IMR-90 (cell line): Measurements from ENCODE around the gene KDM3B. TPM values are rescaled to one million over a fixed set of nuclear protein-coding genes. Genes with fewer than 3 reads are reported as not detected.
A peak's percentile ranks its signal among the peaks of the same experiment; 100 is the strongest.

Source experiments
- ATAC-seq: fragments of 200-7000 bp; cut with Tn5 transposase; 2 replicates; pipeline ENCODE4 v1.9.1; 2020; ENCODE audit warnings: low read depth, mild to moderate bottlenecking, moderate library complexity
- BruUV-seq: library from RNA; stranded (reverse); fragments of 400-500 nt; replicated peaks from 2 replicates; lab custom pipeline; 2021; lab: Mats Ljungman, UMichigan
- CTCF ChIA-PET: fragments of 300-600 bp; formaldehyde crosslinking; extraction: SDS; loops from one replicate; lab custom pipeline; 2021; ENCODE audit warnings: antibody characterized with exemption; lab: Yijun Ruan, JAX
- POLR2A ChIA-PET: fragments of 300-600 bp; sonication (Branson Sonifier 250); formaldehyde crosslinking; loops from one replicate; lab custom pipeline; 2022; ENCODE audit warnings: antibody characterized with exemption; ENCODE audit not compliant: unreplicated experiment; lab: Charles Lee
- DNase-seq: peaks from one replicate; pipeline ENCODE4 v3.0.0; 2013
- H2AFZ ChIP-seq: replicated peaks from 2 replicates; pipeline ENCODE3; 2013; ENCODE audit warnings: low read length, mild to moderate bottlenecking; ENCODE audit not compliant: poor library complexity
- H2AK5ac ChIP-seq: 2 replicates; pipeline ENCODE4 v1.6.1; 2013; ENCODE audit warnings: low read depth, low read length, inconsistent platforms
- H2AK9ac ChIP-seq: replicated peaks from 2 replicates; pipeline ENCODE3; 2013; ENCODE audit warnings: mild to moderate bottlenecking, low read depth, low read length, moderate library complexity; ENCODE audit not compliant: poor library complexity
- H2BK120ac ChIP-seq: 2 replicates; pipeline ENCODE4 v1.6.1; 2013; ENCODE audit warnings: low read depth, low read length, inconsistent platforms
- H2BK15ac ChIP-seq: 3 replicates; pipeline ENCODE4 v1.6.1; 2013; ENCODE audit warnings: low read depth, low read length, inconsistent platforms
- H2BK20ac ChIP-seq: 2 replicates; pipeline ENCODE4 v1.6.1; 2013; ENCODE audit warnings: low read depth, mild to moderate bottlenecking, inconsistent platforms, low read length, moderate library complexity
- H2BK5ac ChIP-seq: 2 replicates; pipeline ENCODE4 v1.6.1; 2013; ENCODE audit warnings: mild to moderate bottlenecking, low read depth, low read length, inconsistent platforms; ENCODE audit not compliant: poor library complexity, severe bottlenecking
- H3K14ac ChIP-seq: replicated peaks from 2 replicates; pipeline ENCODE4 v1.6.1; 2013; ENCODE audit warnings: low read depth, low read length, inconsistent platforms
- H3K18ac ChIP-seq: 2 replicates; pipeline ENCODE4 v1.6.1; 2013; ENCODE audit warnings: low read depth, low read length, control low read depth
- H3K23ac ChIP-seq: 2 replicates; pipeline ENCODE4 v1.6.1; 2013; ENCODE audit warnings: low read depth, low read length, inconsistent platforms
- H3K27ac ChIP-seq: 2 replicates; pipeline ENCODE4 v1.5.1; 2013; ENCODE audit warnings: mild to moderate bottlenecking, control low read depth, low read length; ENCODE audit not compliant: insufficient read depth
- H3K27me3 ChIP-seq: 2 replicates; pipeline ENCODE4 v1.6.1; 2013; ENCODE audit warnings: low read length; ENCODE audit not compliant: control insufficient read depth, insufficient read depth
- H3K36me3 ChIP-seq: 2 replicates; pipeline ENCODE4 v1.6.1; 2013; ENCODE audit warnings: low read length, mixed read lengths; ENCODE audit not compliant: control insufficient read depth, insufficient read depth
- H3K4ac ChIP-seq: 2 replicates; pipeline ENCODE4 v1.6.1; 2013; ENCODE audit warnings: low read depth, low read length, inconsistent platforms
- H3K4me1 ChIP-seq: 2 replicates; pipeline ENCODE4 v1.6.1; 2013; ENCODE audit warnings: low read length, mixed read lengths; ENCODE audit not compliant: control insufficient read depth, insufficient read depth
- H3K4me2 ChIP-seq: 2 replicates; pipeline ENCODE4 v1.6.1; 2013; ENCODE audit warnings: low read depth, mild to moderate bottlenecking, control low read depth, low read length, moderate library complexity
- H3K4me3 ChIP-seq: 2 replicates; pipeline ENCODE4 v1.5.1; 2013; ENCODE audit warnings: low read depth, mild to moderate bottlenecking, control low read depth, low read length, moderate library complexity; ENCODE audit not compliant: insufficient read depth
- H3K56ac ChIP-seq: 2 replicates; pipeline ENCODE4 v1.6.1; 2013; ENCODE audit warnings: low read length, inconsistent platforms; ENCODE audit not compliant: insufficient read depth; ENCODE audit errors: extremely low read depth
- H3K79me1 ChIP-seq, 2 experiments: 2 replicates each; pipeline ENCODE4 v1.6.1; 2013; ENCODE audit warnings: low read length in 2 of 2, inconsistent platforms in 1 of 2, low read depth in 1 of 2
- H3K9ac ChIP-seq: 2 replicates; pipeline ENCODE4 v1.6.1; 2013; ENCODE audit warnings: low read depth, low read length, control low read depth
- H3K9me1 ChIP-seq: 2 replicates; pipeline ENCODE4 v1.6.1; 2013; ENCODE audit warnings: low read length, inconsistent platforms; ENCODE audit not compliant: insufficient read depth
- H3K9me3 ChIP-seq: 2 replicates; pipeline ENCODE4 v1.6.1; 2013; ENCODE audit warnings: low read length; ENCODE audit not compliant: control insufficient read depth, insufficient read depth
- H4K20me1 ChIP-seq: 2 replicates; pipeline ENCODE4 v1.6.1; 2013; ENCODE audit warnings: low read length, inconsistent platforms; ENCODE audit not compliant: insufficient read depth
- H4K5ac ChIP-seq: 2 replicates; pipeline ENCODE4 v1.6.1; 2013; ENCODE audit warnings: mild to moderate bottlenecking, low read depth, low read length, control low read depth
- H4K8ac ChIP-seq, 2 experiments: 2 replicates each; pipeline ENCODE4 v1.6.1; 2013; ENCODE audit warnings: low read depth in 2 of 2, low read length in 2 of 2, control low read depth in 1 of 2, inconsistent platforms in 1 of 2
- H4K91ac ChIP-seq: 2 replicates; pipeline ENCODE4 v1.6.1; 2013; ENCODE audit warnings: low read depth, low read length, inconsistent platforms; ENCODE audit not compliant: insufficient read depth
- FOS ChIP-seq: fragments of 150-350 bp; IDR thresholded peaks from 2 replicates; pipeline ENCODE4 v1.6.1; 2016; ENCODE audit warnings: low read depth, low read length
- POLR2A ChIP-seq: IDR thresholded peaks from 2 replicates; pipeline ENCODE4 v1.6.1; 2012; ENCODE audit warnings: mild to moderate bottlenecking, low read depth, low read length
- WGBS, 2 experiments: methylation state at CpG; one replicate each; pipeline versions ENCODE4 v1.1.5 to v1.1.7; 2013; ENCODE audit warnings: missing lambda C conversion rate in 2 of 2; ENCODE audit not compliant: insufficient read length in 1 of 2; ENCODE audit errors: extremely low coverage in 2 of 2; 5-methylcytosine and 5-hydroxymethylcytosine counted together
- dilution Hi-C: fragments of 300-500 bp; cut with HindIII; formaldehyde crosslinking; loops from one replicate; pipeline ENCODE4 v1.14.3; 2018; ENCODE audit warnings: low sequenced_read_pairs; ENCODE audit not compliant: unreplicated experiment
- in situ Hi-C: fragments of 300-500 bp; cut with MboI; formaldehyde crosslinking; loops from 3 replicates; pipeline ENCODE4 v1.14.3; 2019; ENCODE audit warnings: low sequenced_read_pairs, inconsistent platforms, mixed read lengths
- intact Hi-C: fragments of 100-400 bp; cut with micrococcal nuclease; formaldehyde crosslinking; loops from 2 replicates; pipeline ENCODE4 v1.10.0; 2022
- polyA plus RNA-seq, 3 experiments: library from polyadenylated mRNA; depleted of rRNA; stranded (reverse); fragments of >200 nt; gene quantifications; 2 replicates each; pipeline ENCODE4 v1.2.3, GENCODE V29; 2012; ENCODE audit warnings: low replicate concordance in 1 of 3
- total RNA-seq: library from RNA; depleted of rRNA; stranded (reverse); fragments of >200 nt; gene quantifications from 2 replicates; pipeline ENCODE4 v1.2.3, GENCODE V29; 2012

KDM3B gene
- total and polyA plus RNA-seq, 2 of the 4 experiments (the other 2 are of a cell fraction) = 19.4 to 35.8 TPM

- peaks cover 18% of the 10 kb centered on the region for H3K9me1 ChIP-seq
- H2BK5ac ChIP-seq = peak overlapping the region; percentile 56
- dilution Hi-C loops = no loop called here
- no peak overlapping the region for H2BK120ac ChIP-seq
- H3K79me1 ChIP-seq = peaks cover 14 to 51% of the 10 kb centered on the region in 2 experiments
- ChIA-PET POLR2A (interaction anchor here (1.0 kb wide), 1 partner anchor 10 kb away, joined by 7 read pairs; no protein-coding TSS in a partner anchor), CTCF (interaction anchor here (1.0 to 1.7 kb wide), 2 partner anchors 13 to 14 kb away, joined by 4 to 7 read pairs; partner anchors contain the start of gene KDM3B)
- peak overlapping the region; percentile 90 for H3K23ac ChIP-seq
- no peak overlapping the region for H2BK15ac ChIP-seq
- in situ Hi-C loops = no loop called here
- peak overlapping the region; percentile 94 for H3K4ac ChIP-seq
- H4K91ac ChIP-seq = no peak overlapping the region
- peak overlapping the region; percentile 65 for H3K4me3 ChIP-seq
- H2AFZ ChIP-seq = peak overlapping the region; percentile 25
- peaks cover 18% of the 10 kb centered on the region for H3K36me3 ChIP-seq
- no peak overlapping the region for H3K18ac ChIP-seq
- H3K9ac ChIP-seq = peak overlapping the region; percentile 87
- H3K14ac ChIP-seq = peak overlapping the region; percentile 94
- peak overlapping the region; percentile 97 for H2AK9ac ChIP-seq
- 0 out of 2 replicates have a peak overlapping the region, but pooled peaks have one; percentile 9 for H2AK5ac ChIP-seq
- no peak for ATAC-seq
- peak overlapping the region; percentile 79; the same call in 1 of the 2 replicates for H3K56ac ChIP-seq
- peak overlapping the region; percentile 1 to 7; a peak in 2 of 4 replicates for H4K8ac ChIP-seq
- H3K4me2 ChIP-seq = peak overlapping the region; percentile 99
- no peaks in the 10 kb centered on the region for H3K9me3 ChIP-seq
- peaks cover 37% of the 10 kb centered on the region for H4K20me1 ChIP-seq
- H2BK20ac ChIP-seq = no peak overlapping the region
- H4K5ac ChIP-seq = no peak overlapping the region; the same call in 1 of the 2 replicates
- H3K4me1 ChIP-seq = peaks cover 3% of the 10 kb centered on the region
- no peak for DNase-seq
- no peaks in the 10 kb centered on the region for H3K27me3 ChIP-seq
- peak overlapping the region; percentile 64 for H3K27ac ChIP-seq
- no CpG with 5 or more reads among the region's 2 CpGs for WGBS, 2 experiments
- no TSS peak for BruUV-seq
- intact Hi-C loops = no loop called here
- TF ChIP-seq FOS (no peak), POLR2A (no peak)
Observed at GRCh38 chr5:138339464-138339863, 13.0 kb upstream of the KDM3B start.
